Choroid plexus epithelial cell (primary cell): Measurements from ENCODE around the gene PRKCE.

Experiments
- DNase-seq: peaks from one replicate; pipeline ENCODE4 v3.0.0-alpha.2; 2010; ENCODE audit warnings: low read depth
- H3K4me3 ChIP-seq: 2 replicates; pipeline ENCODE4 v1.5.1; 2011; ENCODE audit warnings: low read depth, mild to moderate bottlenecking, control low read depth, low read length, moderate library complexity
- CTCF ChIP-seq: conservative IDR thresholded peaks from 2 replicates; pipeline ENCODE4 v1.5.1; 2011; ENCODE audit warnings: low read depth, mild to moderate bottlenecking, control low read depth, inconsistent platforms, low read length, moderate library complexity

The PRKCE gene

GRCh38 chr2:45813003-45813941 lies 161.8 kb downstream of the PRKCE start:
- no peak for DNase-seq
- H3K4me3 ChIP-seq = no peak overlapping the region
- TF ChIP-seq CTCF = no peak

- TF ChIP-seq CTCF = no peak
Measured at GRCh38 chr2:45814488-45814887, 163.0 kb downstream of the PRKCE start.

GRCh38 chr2:45814951-45815621 lies 163.6 kb downstream of the PRKCE start:
- TF ChIP-seq CTCF = no peak
- H3K4me3 ChIP-seq = no peak overlapping the region
- no peak for DNase-seq

More at GRCh38 chr2:45814488-45814887, 163.0 kb downstream of the PRKCE start:
- no peak for DNase-seq
- no peak overlapping the region for H3K4me3 ChIP-seq

- no peak overlapping the region for H3K4me3 ChIP-seq
- no peak for TF ChIP-seq CTCF
- DNase-seq = peak; percentile 41
Measured at GRCh38 chr2:45816272-45816671, 164.8 kb downstream of the PRKCE start.

GRCh38 chr2:45818591-45818990 lies 167.1 kb downstream of the PRKCE start:
- H3K4me3 ChIP-seq = no peak overlapping the region
- no peak for TF ChIP-seq CTCF
- no peak for DNase-seq

- no peak overlapping the region for H3K4me3 ChIP-seq
- TF ChIP-seq CTCF = no peak
- no peak for DNase-seq
Measured at GRCh38 chr2:45820048-45820447, 168.6 kb downstream of the PRKCE start.
